8988T (cell line): Measurements from ENCODE around the gene SUPT7L.
"Not testable (repeated sequence)": the region's sequence is repeated elsewhere in the genome, so short reads cannot be mapped to it uniquely, and the experiment has no call there.

ENCODE experiments used
- DNase-seq: peaks from one replicate; pipeline ENCODE4 v3.0.0; 2011

Gene SUPT7L

DNA sequence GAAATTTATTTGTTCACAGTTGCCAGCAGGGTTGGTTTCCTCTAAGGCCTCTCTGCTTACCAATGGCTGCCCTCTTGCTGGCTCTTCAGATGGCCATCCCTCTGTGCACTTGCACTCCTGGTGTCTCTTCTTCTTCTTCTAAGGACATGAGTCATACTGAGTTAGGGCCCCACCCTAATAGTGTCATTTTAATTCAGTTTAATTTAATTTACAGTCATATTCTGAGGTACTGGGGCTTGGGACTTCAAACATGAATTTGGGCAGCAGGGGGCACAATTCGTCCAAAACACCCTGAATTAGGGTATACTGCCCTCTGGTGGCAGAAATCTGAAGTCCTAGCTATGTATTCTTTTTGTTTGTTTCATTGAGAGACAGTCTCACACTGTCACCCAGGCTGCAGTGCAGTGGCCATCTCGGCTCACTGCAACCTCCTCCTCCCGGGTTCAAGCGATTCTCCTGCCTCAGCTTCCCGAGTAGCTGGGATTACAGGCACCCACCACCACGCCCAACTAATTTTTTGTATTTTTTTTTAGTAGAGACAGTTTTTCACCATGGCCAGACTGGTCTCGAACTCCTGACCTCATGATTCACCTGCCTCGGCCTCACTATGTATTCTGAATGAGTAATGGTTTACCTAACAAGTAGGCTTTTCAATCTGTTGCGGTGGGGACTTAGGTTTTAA is 20.1 kb upstream of the SUPT7L start:
- no peak for DNase-seq

- DNase-seq = not testable (repeated sequence)
Measured at GRCh38 chr2:27682334-27682771, 18.9 kb upstream of the SUPT7L start.

DNA sequence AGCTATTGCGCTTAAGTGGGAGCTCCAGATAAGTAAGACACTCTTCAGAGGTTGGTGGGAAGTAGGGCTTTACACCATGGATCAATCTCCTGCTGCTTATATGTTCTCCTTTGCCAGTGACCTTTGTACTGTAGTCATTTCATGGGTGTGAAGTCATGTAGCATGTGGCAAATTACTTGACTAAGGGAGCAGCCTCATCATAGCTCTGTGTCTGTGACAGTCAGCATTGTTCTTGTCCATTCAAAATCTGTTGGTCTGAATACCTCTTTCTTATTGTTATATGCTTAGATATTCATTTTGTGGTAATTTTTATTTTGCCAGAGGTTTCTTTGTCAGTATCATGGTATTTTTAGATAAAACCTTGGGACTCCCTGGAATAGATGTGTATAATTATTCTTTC is 18.4 kb upstream of the SUPT7L start:
- DNase-seq = no peak

GRCh38 chr2:27680571-27680970 is 17.2 kb upstream of the SUPT7L start:
- DNase-seq = no peak

GRCh38 chr2:27672723-27673486 is 9.5 kb upstream of the SUPT7L start:
- DNase-seq = no peak

GRCh38 chr2:27671235-27671634 is 7.8 kb upstream of the SUPT7L start:
- no peak for DNase-seq

GRCh38 chr2:27667446-27667845 is 4.0 kb upstream of the SUPT7L start:
- no peak for DNase-seq

DNA sequence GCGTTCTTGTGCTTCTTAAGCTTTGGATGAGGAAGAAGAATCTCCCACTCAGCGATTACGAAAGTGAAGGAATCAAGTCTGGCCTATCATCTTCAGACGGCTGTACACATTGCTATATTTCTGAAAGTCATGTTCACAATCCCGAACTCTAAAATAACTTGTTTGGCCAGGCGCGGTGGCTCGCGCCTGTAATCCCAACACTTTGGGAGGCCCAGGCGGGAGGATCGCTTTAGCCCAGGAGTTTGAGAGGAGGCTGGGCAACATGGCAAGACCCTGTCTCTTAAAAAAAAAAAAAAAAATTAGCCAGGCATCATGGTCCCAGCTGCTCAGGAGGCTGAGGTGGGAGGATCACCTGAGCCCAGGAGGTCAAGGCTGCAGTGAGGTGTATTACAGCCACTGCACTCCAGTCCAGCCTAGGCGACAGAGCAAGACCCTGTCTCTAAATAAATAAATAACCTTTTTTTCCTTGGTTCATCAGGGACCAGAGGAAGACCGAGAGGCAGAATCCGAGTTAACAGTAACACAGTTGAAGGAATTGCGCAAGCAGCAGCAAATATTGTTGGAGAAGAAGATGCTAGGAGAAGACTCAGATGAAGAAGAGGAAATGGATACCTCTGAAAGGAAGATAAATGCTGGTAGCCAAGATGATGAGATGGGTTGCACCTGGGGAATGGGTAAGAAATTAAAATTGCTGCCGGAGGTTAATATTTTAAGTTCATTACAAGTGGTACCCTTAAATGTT is 1.4 kb upstream of the SUPT7L start:
- DNase-seq = no peak

GRCh38 chr2:27664154-27664574 is 750 bp upstream of the SUPT7L start:
- DNase-seq = no peak

- DNase-seq = no peak
Measured at GRCh38 chr2:27661371-27661770, 2.0 kb downstream of the SUPT7L start.

DNA sequence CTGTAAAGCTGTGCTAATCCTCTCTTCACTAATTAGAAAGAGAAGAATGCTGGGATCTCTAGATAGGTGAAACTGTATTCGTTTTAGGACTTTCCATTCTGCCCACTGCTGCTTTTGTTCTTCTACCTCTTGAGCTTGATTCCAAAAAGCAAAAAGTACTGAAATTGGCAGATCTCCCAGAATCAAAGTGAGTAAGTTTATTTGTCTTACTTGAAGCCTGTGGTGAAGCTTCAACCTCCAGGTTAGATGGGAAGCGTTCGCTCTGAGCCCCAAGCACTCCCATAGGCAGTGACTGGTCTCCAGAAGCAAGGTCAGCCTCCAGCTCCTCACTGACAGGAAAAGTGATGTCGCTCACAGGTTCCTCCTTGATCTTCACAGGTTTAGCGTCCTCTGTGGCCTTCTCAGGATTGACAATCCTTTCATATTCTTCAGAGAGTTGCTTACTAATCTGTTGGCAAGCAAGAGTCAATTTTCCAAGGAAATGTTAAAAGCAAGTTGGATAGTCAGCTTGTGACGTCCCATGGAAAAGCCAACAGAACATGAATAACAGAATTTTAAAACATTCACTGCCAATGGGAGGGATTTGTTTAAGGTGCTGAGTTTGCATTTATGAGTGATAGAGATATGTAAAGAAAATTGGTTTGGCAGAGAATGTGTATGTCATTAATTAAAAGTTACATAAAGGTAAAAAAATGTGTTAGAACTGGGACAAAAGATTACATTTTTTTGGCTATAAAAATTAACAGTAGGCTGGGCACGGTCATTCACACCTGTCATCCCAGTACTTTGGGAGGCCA is 8.1 kb downstream of the SUPT7L start:
- no peak for DNase-seq

GRCh38 chr2:27653397-27653796 is 10.0 kb downstream of the SUPT7L start:
- DNase-seq = no peak

DNA sequence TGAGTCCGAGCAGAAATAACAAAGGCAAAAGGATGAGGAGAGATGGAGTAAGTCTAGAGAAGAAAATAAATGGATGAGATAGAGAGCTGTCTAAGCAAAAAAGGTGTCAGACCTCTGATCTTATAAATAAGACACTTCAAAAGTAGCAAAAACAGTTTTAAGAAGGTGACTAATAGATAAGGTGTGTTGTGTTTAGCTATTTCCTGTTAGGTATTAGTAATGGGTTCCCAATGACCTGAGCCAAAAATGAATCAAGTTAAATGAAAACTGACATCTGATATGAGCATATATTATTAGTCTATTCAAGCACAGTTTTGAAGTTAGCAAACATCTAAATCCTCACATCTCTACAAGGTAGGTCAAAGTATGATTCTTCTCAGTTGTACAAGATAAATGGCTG is 10.6 kb downstream of the SUPT7L start:
- no peak for DNase-seq

GRCh38 chr2:27652341-27652740 is 11.1 kb downstream of the SUPT7L start:
- no peak for DNase-seq

- no peak for DNase-seq
Measured at GRCh38 chr2:27651056-27651455, 12.4 kb downstream of the SUPT7L start.

DNA sequence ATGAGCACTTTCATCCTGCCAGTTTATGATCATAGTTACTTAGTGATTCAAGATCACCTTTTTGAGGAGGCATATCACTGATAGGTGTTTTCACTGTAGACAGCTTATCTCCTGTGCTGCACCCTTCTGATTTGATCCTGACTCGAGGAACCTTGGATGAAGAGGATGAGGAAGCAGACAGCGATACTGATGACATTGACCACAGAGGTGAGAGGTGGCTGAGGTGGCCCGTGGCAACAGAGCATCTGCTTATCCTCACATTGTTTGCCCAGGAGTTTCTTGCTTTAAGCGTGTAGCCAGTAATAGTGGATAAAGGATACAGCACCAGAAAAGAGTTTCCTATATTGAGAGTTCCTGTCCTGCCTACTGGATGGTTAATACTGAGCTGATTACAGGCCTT is 15.7 kb downstream of the SUPT7L start:
- no peak for DNase-seq

- no peak for DNase-seq
Measured at GRCh38 chr2:27647289-27647688, 16.1 kb downstream of the SUPT7L start.

DNA sequence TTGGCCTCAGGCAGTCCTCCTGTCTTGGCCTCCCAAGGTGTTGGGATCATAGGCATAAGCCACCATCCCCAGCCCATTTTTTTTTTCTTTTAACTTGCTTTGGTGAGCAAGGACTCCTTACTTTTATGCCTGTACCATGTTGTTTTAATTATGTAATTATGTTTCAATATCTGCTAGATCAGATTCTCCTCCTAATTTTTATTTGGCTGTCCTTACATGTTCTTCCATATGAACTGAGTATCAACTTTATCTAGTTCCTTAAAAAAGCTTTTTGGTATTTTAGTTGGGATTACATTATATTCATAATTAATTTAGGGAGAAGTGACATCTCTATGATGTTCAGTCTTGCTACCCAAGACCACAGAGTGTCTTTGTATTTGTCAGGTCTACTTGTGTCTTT is 18.2 kb downstream of the SUPT7L start:
- DNase-seq = no peak

DNA sequence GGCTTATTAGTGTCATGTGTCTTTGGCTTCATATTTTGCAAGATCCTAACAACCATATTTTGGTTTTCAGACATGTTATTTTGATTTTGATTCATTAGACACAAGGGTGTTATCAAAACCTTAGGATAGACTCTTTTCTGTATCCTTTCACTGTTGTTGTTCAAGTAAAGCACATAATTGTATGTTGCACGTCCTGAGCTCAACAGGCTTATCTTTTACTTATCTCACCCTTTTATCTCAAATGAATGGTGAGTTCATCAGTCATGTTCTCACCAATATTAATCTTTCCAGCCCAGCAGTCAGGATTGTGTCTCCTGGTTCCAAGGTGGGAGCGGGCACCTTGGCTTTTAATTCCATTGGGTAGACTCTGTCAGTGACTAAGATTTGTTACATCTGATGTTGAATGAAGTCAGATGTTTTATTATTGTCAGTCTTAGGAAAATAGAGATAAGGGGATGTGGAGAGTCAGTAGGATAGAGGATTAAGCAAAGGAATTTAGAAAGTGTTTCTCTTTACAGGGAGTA is 22.6 kb downstream of the SUPT7L start:
- DNase-seq = no peak

DNA sequence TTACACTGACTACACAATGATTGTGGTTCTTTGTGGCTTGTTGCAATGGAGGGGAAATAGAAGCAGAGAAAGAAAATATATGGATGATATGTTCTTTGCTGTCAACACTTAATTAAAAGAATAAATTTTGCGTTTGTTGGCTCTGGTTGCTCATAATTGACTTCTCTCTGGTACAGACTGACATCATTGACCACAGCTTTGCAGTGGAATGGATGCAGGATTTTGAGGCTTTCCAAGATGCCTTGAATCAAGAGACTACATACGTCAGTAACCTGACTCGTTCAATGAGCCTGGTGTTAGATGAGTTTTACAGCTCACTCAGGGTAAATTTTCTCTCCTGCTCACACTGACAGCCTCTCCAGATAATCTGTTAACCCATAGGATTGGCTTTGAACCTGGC is 24.7 kb downstream of the SUPT7L start:
- no peak for DNase-seq

GRCh38 chr2:27638037-27638637 is 25.3 kb downstream of the SUPT7L start:
- no peak for DNase-seq

- DNase-seq = no peak
Measured at GRCh38 chr2:27636766-27637165, 26.6 kb downstream of the SUPT7L start.
